Left lung (tissue), 10 donors: ENCODE results near the gene GDPD4. TPM values are rescaled to one million over a fixed set of nuclear protein-coding genes. Genes with fewer than 3 reads are reported as not detected.

ENCODE experiments used
- ATAC-seq: fragments of 200-7000 bp; cut with Tn5 transposase; one replicate; pipeline ENCODE4 v1.9.1; 2020; ENCODE audit warnings: moderate library complexity
- DNase-seq, 4 donors: peaks; one replicate each; pipeline ENCODE4 v3.0.0-alpha.2; 2013 to 2020
- H3K27ac ChIP-seq, 2 donors: fragments of 200-600 bp; sonication (generic) in 1 of 2; one replicate each; pipeline versions ENCODE4 v1.5.0 to v1.8.0; 2020 to 2021
- H3K27me3 ChIP-seq, 2 donors: fragments of 200-600 bp; sonication (generic) in 1 of 2; one replicate each; pipeline versions ENCODE4 v1.5.0 to v1.8.0; 2020 to 2021
- H3K36me3 ChIP-seq, 2 donors: fragments of 200-600 bp; sonication (generic) in 1 of 2; one replicate each; pipeline versions ENCODE4 v1.5.0 to v1.8.0; 2020 to 2021
- H3K4me1 ChIP-seq, 2 donors: fragments of 200-600 bp; one replicate each; pipeline ENCODE4 v1.8.0; 2021
- H3K4me3 ChIP-seq, 2 donors: fragments of 200-600 bp; sonication (generic) in 1 of 2; one replicate each; pipeline versions ENCODE4 v1.5.0 to v1.8.0; 2020 to 2021; ENCODE audit warnings: mild to moderate bottlenecking in 1 of 2
- H3K9me3 ChIP-seq, 2 donors: fragments of 200-600 bp; sonication (generic) in 1 of 2; one replicate each; pipeline versions ENCODE4 v1.5.0 to v1.8.0; 2020 to 2021
- CTCF ChIP-seq, 2 donors: fragments of 200-600 bp; sonication (generic) in 1 of 2; IDR thresholded peaks; one replicate each; pipeline versions ENCODE4 v1.5.0 to v1.8.0; 2021; ENCODE audit warnings: antibody characterized with exemption in 2 of 2
- intact Hi-C, 2 donors: fragments of 100-400 bp; cut with DNase I; formaldehyde crosslinking; loops; one replicate each; pipeline versions ENCODE4 v1.11.2 to v1.14.2; 2022
- polyA plus RNA-seq, 6 donors: library from polyadenylated mRNA; unstranded; fragments of 120-200 nt; gene quantifications; one replicate each; pipeline ENCODE4 v1.2.1, GENCODE V29; 2013; ENCODE audit not compliant: insufficient read length in 6 of 6
- total RNA-seq, 2 donors: library from RNA; stranded (reverse); fragmentation: NEBNext Ultra II Directional; extraction: Animal tissue kit (Norgen Biotek cat#: 25700); gene quantifications; one replicate each; pipeline ENCODE4 v1.2.1, GENCODE V29; 2021
- donor health status: DM: no; HTN: yes; CAD: no.
- donor health status: DM: no; HTN: no; CAD: no.

Gene GDPD4
- total and polyA plus RNA-seq, 8 donors, result 0.34 to 0.78 (median 0.55) TPM; not detected in 2

DNA sequence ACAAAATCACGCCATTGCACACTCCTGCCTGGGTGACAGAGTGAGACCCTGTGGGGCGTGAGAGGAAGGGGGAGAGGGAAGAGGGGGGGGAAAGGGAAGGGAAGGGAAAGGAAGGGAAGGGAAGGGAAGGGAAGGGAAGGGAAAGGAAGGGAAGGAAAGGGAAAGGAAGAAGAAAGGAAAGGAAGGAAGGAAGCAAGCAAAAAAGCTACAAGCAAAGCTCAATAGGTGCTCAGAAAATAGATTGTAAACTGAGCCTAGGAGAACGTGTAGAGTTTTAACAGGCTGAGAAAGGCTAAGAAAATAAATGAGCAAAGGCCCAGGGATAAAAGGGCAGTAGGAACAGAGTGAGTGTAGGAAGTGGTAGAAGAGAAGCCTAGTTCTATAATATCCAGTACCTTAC is 30.8 kb upstream of the GDPD4 start:
- DNase-seq (no peak), ATAC-seq (no peak)
- Histone ChIP-seq H3K27me3 (no peaks in the 10 kb centered on the region), H3K27ac (no peak overlapping the region), H3K4me3 (no peak overlapping the region), H3K4me1 (no peaks in the 10 kb centered on the region), H3K36me3 (peaks cover 0 to 60% of the 10 kb centered on the region in 2 donors), H3K9me3 (no peaks in the 10 kb centered on the region)
- no peak for TF ChIP-seq CTCF (IDR thresholded peaks at IDR 0.05)
- intact Hi-C loops, result no loop called here

- intact Hi-C loops, result no loop called here
- TF ChIP-seq CTCF (IDR thresholded peaks at IDR 0.05), result no peak
- Histone ChIP-seq H3K36me3 (peaks cover 0 to 53% of the 10 kb centered on the region in 2 donors), H3K9me3 (no peaks in the 10 kb centered on the region), H3K27me3 (no peaks in the 10 kb centered on the region), H3K4me1 (no peaks in the 10 kb centered on the region), H3K27ac (no peak overlapping the region), H3K4me3 (no peak overlapping the region)
- ATAC-seq, result no peak
- DNase-seq, result no peak
Observed at GRCh38 chr11:77325159-77325558, 23.7 kb upstream of the GDPD4 start.

- intact Hi-C loops, result no loop called here
- no peaks in the 10 kb centered on the region for H3K4me1 ChIP-seq
- H3K27ac ChIP-seq, result no peak overlapping the region
- no peak for TF ChIP-seq CTCF (IDR thresholded peaks at IDR 0.05)
- DNase-seq (no peak), ATAC-seq (no peak)
- no peak overlapping the region for H3K4me3 ChIP-seq
- peaks cover 0 to 53% of the 10 kb centered on the region in 2 donors for H3K36me3 ChIP-seq
- H3K9me3 ChIP-seq, result no peaks in the 10 kb centered on the region
- no peaks in the 10 kb centered on the region for H3K27me3 ChIP-seq
Observed at GRCh38 chr11:77324508-77324907, 23.0 kb upstream of the GDPD4 start.

- no peak for TF ChIP-seq CTCF (IDR thresholded peaks at IDR 0.05)
- H3K4me1 ChIP-seq, result no peaks in the 10 kb centered on the region
- H3K4me3 ChIP-seq, result no peak overlapping the region
- DNase-seq (no peak), ATAC-seq (no peak)
- H3K27ac ChIP-seq, result no peak overlapping the region
- peaks cover 0 to 53% of the 10 kb centered on the region in 2 donors for H3K36me3 ChIP-seq
- intact Hi-C loops, result no loop called here
- H3K9me3 ChIP-seq, result no peaks in the 10 kb centered on the region
- no peaks in the 10 kb centered on the region for H3K27me3 ChIP-seq
Observed at GRCh38 chr11:77322926-77323590, 21.6 kb upstream of the GDPD4 start.

- ATAC-seq, result peak; percentile 45
- H3K9me3 ChIP-seq, result no peaks in the 10 kb centered on the region
- no peak overlapping the region for H3K27ac ChIP-seq
- no peaks in the 10 kb centered on the region for H3K27me3 ChIP-seq
- peaks cover 0 to 53% of the 10 kb centered on the region in 2 donors for H3K36me3 ChIP-seq
- H3K4me3 ChIP-seq, result no peak overlapping the region
- intact Hi-C loops, result no loop called here
- H3K4me1 ChIP-seq, result no peaks in the 10 kb centered on the region
- DNase-seq, result peak in 1 of 4 donors; percentile 20
- no peak for TF ChIP-seq CTCF (IDR thresholded peaks at IDR 0.05)
Observed at GRCh38 chr11:77322506-77322905, 21.0 kb upstream of the GDPD4 start.
